Stimulated activated CD8-positive, alpha-beta memory T cell treated with anti-CD3 and anti-CD28 coated beads, Interleukin-4, amount 100 ng/mL, for 4 hours (primary cell): ENCODE results near the gene UBE2M.
A peak's percentile ranks its signal among the peaks of the same experiment; 100 is the strongest.
"Not testable (repeated sequence)": the region's sequence is repeated elsewhere in the genome, so short reads cannot be mapped to it uniquely, and the experiment has no call there.

Source experiments
- DNase-seq, 2 donors: peaks; one replicate each; pipeline ENCODE4 v3.0.0-alpha.2; 2020; ENCODE audit warnings: low read depth in 2 of 2, low spot score in 1 of 2

UBE2M gene

GRCh38 chr19:58558066-58558622 lies at the start of gene UBE2M:
UBE2M (minus strand) TSS chr19:58558611; CDS start chr19:58558381, 230 bp downstream.
- DNase-seq, result no peak

DNA sequence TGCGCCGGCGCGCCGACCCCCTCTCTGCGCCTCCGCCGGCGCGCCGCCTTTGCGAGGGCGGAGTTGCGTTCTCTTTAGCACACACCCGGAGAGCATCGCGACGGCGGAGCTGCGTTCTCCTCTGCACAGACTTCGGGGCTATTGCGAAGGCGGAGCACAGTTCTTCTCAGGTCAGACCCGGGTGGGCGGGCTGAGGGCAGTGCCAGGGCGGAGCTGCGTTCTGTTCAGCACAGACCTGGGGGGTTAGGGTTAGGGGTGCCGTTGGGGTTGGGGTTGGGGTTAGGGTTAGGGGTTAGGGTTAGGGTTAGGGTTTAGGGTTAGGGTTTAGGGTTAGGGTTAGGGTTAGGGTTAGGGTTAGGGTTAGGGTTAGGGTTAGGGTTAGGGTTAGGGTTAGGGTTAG lies 48.8 kb upstream of the UBE2M start:
- DNase-seq, result not testable (repeated sequence)

- not testable (repeated sequence) for DNase-seq
These were observed 48.0 kb upstream of the UBE2M start for GRCh38 chr19:58606251-58606896.

DNA sequence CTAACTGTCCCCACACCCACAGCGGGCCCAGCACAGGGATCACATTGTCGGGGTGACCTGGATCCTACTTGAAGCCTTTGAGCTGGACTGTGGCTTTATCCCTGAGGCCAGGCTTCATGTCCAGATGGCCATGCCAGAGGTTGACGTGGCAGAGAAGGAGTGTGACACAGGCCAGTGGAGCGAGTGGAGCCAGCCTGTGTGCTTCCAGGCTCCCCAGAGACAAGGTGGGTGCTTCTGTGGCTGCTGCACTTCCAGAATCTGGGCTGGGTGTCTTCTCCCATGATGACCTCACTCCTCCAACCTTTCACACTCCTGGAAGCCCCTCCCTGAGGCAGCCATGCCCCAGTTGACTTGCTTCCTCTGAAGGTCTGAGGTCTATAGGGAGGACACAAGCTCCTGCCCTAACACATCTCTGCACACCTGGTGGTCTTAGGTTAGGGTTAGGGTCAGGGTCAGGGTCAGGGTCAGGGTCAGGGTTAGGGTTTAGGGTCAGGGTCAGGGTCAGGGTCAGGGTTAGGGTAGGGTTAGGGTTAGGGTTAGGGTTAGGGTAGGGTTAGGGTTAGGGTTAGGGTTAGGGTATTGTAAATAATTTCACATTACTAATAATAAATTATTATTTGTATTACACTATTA lies 27.8 kb upstream of the UBE2M start:
- DNase-seq, result no peak

DNA sequence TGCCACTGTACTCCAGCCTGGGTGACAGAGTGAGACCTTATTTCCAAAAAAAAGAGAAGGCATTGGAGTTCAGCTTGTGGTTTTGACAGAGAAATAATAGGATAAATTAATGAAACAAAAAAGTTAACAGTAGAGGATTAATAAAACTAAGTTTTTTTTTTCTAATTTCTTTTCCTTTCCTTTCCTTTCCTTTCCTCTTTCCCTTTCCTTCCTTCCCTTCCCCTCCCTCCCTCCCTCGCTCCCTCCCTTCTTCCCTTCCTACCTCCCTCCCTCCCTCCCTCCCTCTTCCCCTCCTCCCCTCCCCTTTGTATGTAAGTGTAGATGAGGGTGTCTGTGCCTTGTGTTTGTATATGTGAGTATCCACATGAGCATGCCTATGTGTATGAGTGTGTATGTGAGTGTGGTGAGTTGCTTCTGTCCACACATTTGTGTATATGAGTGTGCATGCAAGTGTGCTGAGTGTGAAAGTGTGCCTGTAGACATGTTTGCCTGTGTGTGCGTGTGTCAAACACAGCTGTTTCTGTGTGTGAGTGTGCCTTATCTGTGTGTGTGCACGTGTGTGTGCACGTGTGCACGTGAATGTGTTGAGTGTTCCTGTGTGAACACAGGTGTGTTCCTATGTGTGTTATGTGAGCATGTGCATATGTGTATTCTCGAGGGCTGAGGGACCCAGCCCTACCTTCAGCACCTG lies 27.2 kb upstream of the UBE2M start:
- DNase-seq, result no peak

DNA sequence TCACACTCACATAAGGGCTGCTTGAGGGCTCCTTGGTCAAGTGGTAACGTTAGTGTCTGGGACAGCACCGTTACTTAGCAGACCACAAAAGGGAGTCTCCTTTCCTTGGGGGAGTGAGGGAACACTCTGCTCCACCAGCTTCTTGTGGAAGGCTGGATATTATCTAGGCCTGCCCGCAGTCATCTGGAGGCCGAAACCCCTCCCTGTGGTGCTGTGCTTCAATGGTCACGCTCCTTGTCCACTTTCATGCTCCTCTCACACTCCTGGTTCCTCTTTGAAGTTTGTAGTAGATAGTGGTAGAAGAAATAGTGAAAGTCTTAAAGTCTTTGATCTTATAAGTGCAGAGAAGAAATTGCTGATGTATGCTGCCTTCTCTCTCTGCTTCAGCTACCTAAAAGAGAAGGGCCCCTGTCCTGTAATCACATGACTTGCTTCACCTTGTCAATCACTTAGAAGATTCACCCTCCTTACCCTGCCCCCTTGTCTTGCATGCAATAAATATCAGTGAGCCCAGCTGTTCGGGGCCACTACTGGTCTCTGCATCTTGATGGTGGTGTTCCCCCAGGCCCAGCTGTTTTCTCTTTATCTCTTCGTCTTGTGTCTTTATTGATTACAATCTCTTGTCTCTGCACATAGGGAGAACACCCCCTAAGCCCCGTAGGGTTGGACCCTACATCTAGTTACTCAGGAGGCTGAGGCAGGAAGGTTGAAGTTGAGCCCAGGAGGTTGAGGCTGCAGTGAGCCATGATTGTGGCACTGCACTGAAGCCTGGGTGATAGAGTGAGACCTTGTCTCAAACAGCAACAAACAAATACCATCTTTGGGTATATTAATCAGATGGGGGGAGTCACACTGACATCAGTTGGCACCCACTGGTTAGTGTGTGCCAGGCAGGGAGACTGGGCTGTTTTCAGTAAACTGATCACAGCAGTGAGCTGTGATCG lies 26.4 kb upstream of the UBE2M start:
- no peak for DNase-seq

GRCh38 chr19:58582985-58583384 lies 24.6 kb upstream of the UBE2M start:
- no peak for DNase-seq

DNA sequence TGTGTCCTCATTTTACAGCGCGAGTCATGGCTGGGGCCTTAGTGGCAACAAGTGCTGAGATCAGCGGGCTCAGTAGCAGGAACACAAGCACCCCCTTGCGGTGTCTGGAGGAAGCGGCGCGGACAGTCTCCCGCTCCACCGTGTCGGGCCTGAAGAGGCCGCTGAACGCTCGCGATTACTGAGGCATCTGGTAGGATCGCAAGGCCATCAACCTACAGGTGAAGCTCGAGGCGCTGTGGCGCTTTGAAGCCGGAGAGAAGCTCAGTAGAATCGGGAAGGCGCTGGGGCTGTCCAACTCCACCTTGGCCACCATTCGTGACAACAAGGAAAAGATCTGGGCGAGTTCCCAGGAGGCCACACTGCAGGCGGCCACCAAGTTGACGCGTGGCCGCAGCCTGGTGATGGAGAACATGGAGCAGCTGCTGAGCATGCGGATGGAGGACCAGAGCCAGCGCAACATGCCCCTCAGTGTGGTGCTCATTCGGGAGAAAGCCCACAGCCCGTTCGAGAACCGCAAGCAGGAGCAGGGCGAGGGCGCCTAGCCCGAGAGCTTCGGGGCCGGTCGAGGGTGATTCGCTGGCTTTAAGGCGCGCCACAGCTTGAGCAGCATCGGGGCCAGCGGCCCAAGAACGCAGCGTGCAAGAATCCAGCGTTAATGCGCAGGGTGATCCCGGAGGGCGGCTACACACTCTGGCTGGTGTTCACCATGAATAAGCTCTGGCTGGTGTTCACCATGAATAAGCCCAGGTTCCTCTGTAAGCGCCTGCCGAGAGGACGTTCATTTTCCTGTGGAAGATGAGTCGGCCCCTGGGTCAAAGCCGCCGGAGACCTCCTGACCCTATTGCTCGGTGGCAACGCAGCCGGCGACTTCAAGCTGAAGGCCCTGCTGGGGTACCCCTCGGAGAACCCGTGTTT lies 23.1 kb upstream of the UBE2M start:
- DNase-seq, result peak; percentile 75 to 88

DNA sequence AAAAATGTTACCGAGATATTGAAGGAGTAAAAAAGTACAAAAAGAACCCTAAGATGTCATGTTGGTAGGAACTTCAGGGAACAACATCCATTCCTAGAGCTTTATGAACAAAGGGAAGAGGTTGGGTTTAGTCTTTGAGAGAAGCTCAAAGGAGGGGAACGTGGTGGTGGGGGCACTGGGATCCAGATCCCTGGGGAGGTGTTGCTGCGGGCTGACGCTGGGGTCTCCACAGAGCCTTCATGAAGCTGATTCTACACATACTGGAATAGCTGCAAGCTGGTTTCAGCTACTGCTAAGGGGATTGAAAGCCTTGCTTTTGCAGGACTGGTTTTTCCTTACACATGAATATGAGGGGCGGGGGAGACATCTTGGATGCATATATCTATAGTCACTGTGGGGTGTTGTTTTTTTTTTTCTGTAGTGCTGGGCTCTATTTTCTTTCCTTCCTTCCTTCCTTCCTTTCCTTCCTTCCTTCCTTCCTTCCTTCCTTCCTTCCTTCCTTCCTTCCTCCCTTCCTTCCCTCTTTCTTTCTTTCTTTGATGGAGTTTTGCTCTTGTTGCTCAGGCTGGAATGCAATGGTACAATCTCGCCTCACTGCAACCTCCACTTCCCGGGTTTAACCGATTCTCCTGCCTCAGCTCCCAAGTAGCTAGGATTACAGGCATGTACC lies 21.2 kb upstream of the UBE2M start:
- no peak for DNase-seq

DNA sequence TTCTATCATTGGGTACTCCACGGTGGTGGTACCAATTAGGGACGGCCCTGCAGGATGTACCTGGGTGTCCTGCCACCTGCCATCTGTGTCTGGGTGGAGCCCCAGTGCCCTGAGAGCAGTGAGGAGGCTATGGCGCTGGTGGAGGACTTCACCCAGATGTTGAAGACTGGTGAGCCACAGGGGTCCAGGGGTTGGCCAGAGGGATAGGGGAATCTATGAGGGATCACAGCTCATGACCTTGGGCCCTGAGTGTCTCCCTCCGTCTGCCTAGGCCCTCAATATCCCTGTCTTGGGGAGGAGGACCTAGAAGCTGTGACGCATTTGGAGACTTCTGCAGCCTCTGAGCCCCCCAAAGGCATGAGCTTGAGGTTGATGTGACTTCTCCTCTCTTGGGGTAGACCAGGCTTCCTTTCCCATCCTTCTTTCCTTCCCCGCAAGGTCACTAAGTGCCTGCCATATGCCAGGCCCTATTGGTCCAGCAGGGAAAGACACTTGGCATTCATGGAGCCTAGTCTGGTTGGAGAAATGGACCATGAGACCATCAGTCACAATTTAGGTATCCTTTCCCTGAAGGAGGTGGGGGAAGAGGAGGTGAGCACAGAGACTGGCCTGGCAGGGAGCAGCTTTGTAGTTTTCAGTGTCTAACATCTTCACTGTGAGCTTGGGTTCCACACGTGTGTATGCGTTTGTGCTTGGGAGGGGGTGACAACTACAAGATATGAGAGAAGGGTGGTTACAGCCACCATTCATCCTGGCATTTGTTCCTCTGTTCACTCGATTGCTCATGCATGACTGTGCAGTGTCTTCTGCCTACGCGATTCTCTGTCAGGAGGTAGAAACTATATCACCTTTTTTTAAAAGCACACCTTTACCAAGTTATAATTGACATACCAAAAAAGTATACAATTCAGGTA lies 19.9 kb upstream of the UBE2M start:
- DNase-seq, result no peak

DNA sequence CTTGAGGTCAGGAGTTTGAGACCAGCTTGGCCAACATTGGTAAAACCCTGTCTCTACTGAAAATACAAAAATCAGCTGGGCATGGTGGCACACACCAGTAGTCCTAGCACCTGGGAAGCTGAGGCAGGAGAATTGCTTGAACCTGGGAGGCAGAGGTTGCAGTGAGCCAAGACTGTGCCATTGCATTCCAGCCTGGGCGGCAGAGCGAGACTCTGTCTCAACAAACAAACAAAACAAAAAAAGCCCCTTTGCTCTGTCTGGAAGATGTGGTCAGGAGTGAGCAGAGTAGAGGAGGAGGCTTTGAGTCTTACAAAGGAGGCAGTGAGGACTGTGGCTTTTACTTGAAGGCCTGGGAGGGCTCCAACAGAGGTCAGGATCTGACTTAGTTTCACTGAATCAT lies 19.2 kb upstream of the UBE2M start:
- DNase-seq, result not testable (repeated sequence)

DNA sequence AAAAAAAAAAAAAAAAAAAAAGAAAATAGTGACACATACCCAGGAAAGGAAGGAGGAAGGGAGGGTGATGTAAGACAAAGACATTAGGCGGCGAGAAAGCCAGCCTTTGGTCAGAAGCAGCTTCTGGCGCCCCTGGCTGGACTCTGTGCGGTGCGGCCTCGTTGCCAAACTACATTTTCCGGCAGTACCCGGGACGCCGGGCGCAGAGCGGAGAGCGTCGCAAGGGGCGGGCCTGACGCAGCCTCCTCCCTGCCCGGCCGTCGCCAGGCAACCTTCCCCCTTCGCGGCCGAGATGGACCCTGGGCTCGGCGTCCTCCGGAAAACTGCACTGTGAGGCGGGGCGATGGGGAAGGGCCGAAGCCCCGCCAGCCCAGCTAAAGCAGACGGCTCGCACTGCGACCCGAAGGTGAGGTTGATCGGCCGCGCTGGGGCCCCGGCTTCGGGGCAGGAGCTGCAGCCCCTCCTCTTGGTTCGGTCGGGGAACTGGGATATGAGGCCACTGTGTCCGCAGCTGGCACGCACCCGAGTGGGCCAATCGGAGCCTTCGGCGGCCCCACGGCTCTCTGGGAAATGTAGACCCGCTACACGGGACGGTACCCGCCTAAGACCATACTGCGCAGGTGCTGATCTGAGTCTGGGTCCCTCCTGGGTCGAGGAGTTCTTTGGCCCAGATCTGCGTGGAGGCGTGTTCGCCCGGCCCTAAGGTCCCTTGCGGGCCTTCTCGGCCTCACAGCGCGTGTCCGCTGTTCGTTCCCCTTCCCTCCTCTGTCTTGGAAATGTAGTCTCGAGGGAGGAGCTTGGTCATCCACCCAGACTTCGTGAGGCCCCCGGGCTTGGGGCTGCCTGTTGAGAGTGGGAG lies 17.0 kb upstream of the UBE2M start:
- DNase-seq, result peak in 1 of 2 donors; percentile 60

DNA sequence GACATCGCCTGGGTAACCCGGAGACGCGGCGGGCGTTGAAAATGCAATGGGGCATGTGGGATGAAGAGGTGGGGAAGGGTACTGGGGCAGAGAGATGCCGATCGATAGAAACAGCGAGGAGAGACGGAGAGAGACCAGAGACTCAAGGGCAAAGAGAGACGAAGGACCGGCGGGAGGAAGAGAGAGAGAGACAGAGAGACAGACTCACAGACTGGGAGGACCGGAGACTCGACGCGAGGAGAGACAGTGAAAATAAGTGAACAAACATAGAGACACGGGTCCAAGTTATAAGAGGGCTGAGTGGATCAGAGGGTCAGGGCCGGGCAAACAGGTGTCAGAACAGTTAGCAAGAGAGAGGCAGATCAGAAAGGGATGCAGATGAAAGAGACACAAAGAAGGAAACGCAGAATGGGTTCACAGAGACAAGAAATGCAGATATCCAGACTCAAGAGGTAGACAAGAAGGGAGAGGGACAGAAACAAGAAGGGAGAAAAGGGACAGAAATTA lies 15.3 kb upstream of the UBE2M start:
- no peak for DNase-seq

DNA sequence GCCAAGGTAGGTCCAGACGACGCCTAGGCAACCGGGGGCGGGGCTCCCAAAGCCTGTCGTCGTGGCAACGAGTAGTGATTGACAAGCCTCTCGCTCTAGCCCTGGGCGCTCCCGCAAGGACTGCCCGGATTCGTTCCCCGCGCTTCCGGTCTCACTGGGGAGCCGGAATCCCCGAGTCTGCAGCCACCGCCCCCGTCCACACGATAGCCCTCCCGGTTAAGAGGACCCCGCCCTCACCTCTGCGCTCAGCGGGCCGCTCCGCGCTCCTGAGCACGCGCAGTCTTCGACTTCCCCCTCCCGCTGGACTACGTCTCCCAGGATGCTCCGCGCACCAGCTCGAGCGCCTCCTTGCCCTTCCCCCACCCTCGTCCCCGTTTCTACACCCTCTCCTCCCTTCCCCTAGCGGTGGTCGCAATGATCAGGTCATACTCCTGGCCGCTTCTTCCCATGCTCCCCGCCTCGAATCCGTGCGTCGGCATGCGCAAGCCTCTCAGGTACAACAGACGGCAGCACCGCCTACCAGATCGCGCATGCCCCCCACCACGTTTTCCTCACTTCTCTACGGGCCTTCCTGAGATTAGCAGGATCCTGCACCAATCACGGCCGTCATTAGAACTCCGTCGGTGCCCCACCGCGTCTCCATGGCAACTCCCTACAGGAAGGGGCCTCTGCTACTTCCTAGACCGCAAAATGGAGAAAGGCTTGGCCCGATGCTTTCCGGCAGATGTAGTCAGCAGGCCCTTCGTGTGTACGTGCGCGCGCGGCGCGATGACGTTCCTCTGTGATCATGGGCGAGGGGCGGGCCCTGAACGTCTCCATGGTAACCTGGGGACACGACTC lies 14.6 kb upstream of the UBE2M start, which contains the start of gene MZF1:
Gene MZF1, minus strand, starts transcription at position 518 of the 840 bp plus-strand sequence. CDS start 1,946 bp downstream, outside the sequence.
- peak; percentile 99 to 100 for DNase-seq

DNA sequence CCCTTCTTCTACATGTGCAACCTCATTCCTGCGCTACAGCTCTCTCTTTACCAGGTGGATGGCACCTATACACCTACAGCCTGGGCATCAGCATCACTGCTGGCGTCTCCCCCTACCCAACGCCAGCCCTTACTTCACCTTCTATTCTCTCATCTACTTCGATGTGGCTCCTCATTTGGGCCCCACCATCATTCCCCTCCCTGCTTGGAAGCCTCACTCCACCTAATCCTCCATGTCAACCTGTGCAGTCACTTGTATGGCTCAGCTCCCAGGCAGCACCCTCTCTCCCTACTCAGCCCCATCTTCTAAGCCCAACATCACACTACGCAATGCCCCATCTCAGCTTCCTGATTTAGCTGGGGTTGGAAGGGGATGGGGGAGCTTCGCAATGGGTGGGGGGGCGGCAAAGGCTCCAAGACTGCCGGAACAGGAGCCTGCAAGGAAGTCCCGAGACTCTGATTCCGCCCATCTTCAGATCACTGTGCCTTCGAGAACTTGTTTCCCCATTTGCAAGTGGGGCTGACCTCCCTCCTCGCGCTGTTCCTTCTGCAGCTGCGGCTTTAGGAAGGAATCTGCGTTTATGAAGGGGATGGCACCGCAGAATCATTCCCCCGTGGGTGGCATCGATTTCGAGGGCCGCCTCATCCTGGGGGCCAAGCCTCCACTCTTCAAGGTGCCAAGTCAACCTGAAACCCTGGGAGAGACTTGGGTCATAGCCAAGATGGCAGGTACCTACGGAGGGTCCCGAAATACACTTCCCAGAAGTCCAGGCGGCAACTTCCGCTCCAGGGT lies 13.8 kb upstream of the UBE2M start:
- no peak for DNase-seq
